Tibial nerve (tissue), 4 donors: ENCODE results near the gene CST4. TPM values are rescaled to one million over a fixed set of nuclear protein-coding genes. Genes with fewer than 3 reads are reported as not detected.
"Not testable (repeated sequence)": the region's sequence is repeated elsewhere in the genome, so short reads cannot be mapped to it uniquely, and the experiment has no call there.

Experiments used
- DNase-seq, 2 donors: peaks; one replicate each; pipeline ENCODE4 v3.0.0-alpha.2; 2019; ENCODE audit warnings: low spot score in 2 of 2
- H3K27ac ChIP-seq, 4 donors: fragments of 200-600 bp; sonication (generic) in 3 of 4; one replicate each; pipeline ENCODE4 v1.5.1; 2017 to 2019; ENCODE audit warnings: mild to moderate bottlenecking in 1 of 4
- H3K27me3 ChIP-seq, 2 donors: fragments of 200-600 bp; sonication (generic) in 1 of 2; one replicate each; pipeline versions ENCODE4 v1.5.1 to v1.6.0; 2017 to 2019
- H3K36me3 ChIP-seq, 3 donors: fragments of 200-600 bp; sonication (generic); one replicate each; pipeline ENCODE4 v1.5.1; 2018 to 2019
- H3K4me1 ChIP-seq, 4 donors: fragments of 200-600 bp; sonication (generic) in 3 of 4; one replicate each; pipeline ENCODE4 v1.5.1; 2017 to 2019
- H3K4me3 ChIP-seq, 4 donors: fragments of 200-600 bp; sonication (generic) in 3 of 4; one replicate each; pipeline ENCODE4 v1.5.1; 2017 to 2019; ENCODE audit warnings: mild to moderate bottlenecking in 1 of 4, moderate library complexity in 1 of 4
- H3K9me3 ChIP-seq, 4 donors: fragments of 200-600 bp; sonication (generic) in 3 of 4; one replicate each; pipeline ENCODE4 v1.5.1; 2017 to 2019
- CTCF ChIP-seq, 5 experiments: fragments of 200-600 bp in 3 of 5; fragments of 450-650 bp in 2 of 5; sonication (generic) in 3 of 5; IDR thresholded peaks; one replicate each; pipeline ENCODE4 v1.5.1; 2016 to 2019; ENCODE audit warnings: antibody characterized with exemption in 5 of 5, mild to moderate bottlenecking in 3 of 5, moderate library complexity in 2 of 5
- EP300 ChIP-seq, 2 donors: sonication (generic); formaldehyde crosslinking; IDR thresholded peaks; one replicate each; pipeline ENCODE4 v1.6.1; 2017; ENCODE audit warnings: antibody characterized with exemption in 2 of 2, mild to moderate bottlenecking in 1 of 2
- POLR2A ChIP-seq, 2 donors: fragments of 450-650 bp; IDR thresholded peaks; one replicate each; pipeline ENCODE4 v1.6.1; 2017; ENCODE audit warnings: antibody characterized with exemption in 2 of 2, mild to moderate bottlenecking in 2 of 2, moderate library complexity in 2 of 2
- WGBS, 2 donors: methylation state at CpG; one replicate each; pipeline ENCODE4 v1.1.5; 2018; 5-methylcytosine and 5-hydroxymethylcytosine counted together
- total RNA-seq, 4 donors: library from RNA; depleted of rRNA; stranded (reverse); fragments of >200 nt; gene quantifications; one replicate each; pipeline ENCODE4 v1.1.0, GENCODE V29; 2016

The CST4 gene
- total RNA-seq, 4 donors from 2014 or later: not detected

GRCh38 chr20:23662276-23662870, 26.5 kb downstream of the CST4 start:
- no peak for TF ChIP-seq POLR2A (IDR thresholded peaks at IDR 0.05)
- TF ChIP-seq EP300 (IDR thresholded peaks at IDR 0.05): no peak
- no peak for TF ChIP-seq CTCF (IDR thresholded peaks at IDR 0.05)
- Histone ChIP-seq H3K36me3 (no peaks in the 10 kb centered on the region), H3K9me3 (no peaks in the 10 kb centered on the region), H3K4me1 (peaks cover 0 to 21% (median 0%) of the 10 kb centered on the region in 4 donors), H3K4me3 (no peak overlapping the region), H3K27me3 (no peaks in the 10 kb centered on the region), H3K27ac (no peak overlapping the region)
- 94 to 97% methylated on average over 9 of the region's 9 CpGs for WGBS, 2 donors
- no peak for DNase-seq

- Histone ChIP-seq H3K9me3 (no peaks in the 10 kb centered on the region), H3K4me1 (peaks cover 0 to 23% (median 6%) of the 10 kb centered on the region in 4 donors), H3K36me3 (no peaks in the 10 kb centered on the region), H3K27ac (no peak overlapping the region), H3K4me3 (no peak overlapping the region), H3K27me3 (no peaks in the 10 kb centered on the region)
- WGBS, 2 donors: 89 to 94% methylated on average over 6 of the region's 6 CpGs
- DNase-seq: no peak
- TF ChIP-seq POLR2A (IDR thresholded peaks at IDR 0.05) (no peak), CTCF (IDR thresholded peaks at IDR 0.05) (no peak), EP300 (IDR thresholded peaks at IDR 0.05) (no peak)
Observed at GRCh38 chr20:23661002-23661429, 27.8 kb downstream of the CST4 start.

GRCh38 chr20:23659989-23660837, 28.6 kb downstream of the CST4 start:
- TF ChIP-seq CTCF (IDR thresholded peaks at IDR 0.05) (no peak), EP300 (IDR thresholded peaks at IDR 0.05) (peak in 1 of 2 donors; percentile 21), POLR2A (IDR thresholded peaks at IDR 0.05) (no peak)
- H3K9me3 ChIP-seq: no peaks in the 10 kb centered on the region
- peak overlapping the region in 1 of 4 donors; percentile 38 for H3K27ac ChIP-seq
- no peaks in the 10 kb centered on the region for H3K27me3 ChIP-seq
- WGBS, 2 donors: 54 to 55% methylated on average over 8 of the region's 8 CpGs
- H3K4me3 ChIP-seq: no peak overlapping the region
- H3K36me3 ChIP-seq: no peaks in the 10 kb centered on the region
- DNase-seq: peak in 1 of 2 donors; percentile 54
- peaks cover 0 to 31% (median 14%) of the 10 kb centered on the region in 4 donors for H3K4me1 ChIP-seq

GRCh38 chr20:23659610-23659988, 29.2 kb downstream of the CST4 start:
- not testable (repeated sequence) for H3K27ac ChIP-seq, H3K36me3 ChIP-seq, DNase-seq, H3K9me3 ChIP-seq, H3K27me3 ChIP-seq, H3K4me3 ChIP-seq
- WGBS, 2 donors: 90 to 93% methylated on average over 2 of the region's 2 CpGs
- H3K4me1 ChIP-seq: peaks cover 0 to 37% (median 20%) of the 10 kb centered on the region in 4 donors

GRCh38 chr20:23658989-23659609, 29.7 kb downstream of the CST4 start:
- no peak overlapping the region for H3K4me3 ChIP-seq
- H3K27me3 ChIP-seq: no peaks in the 10 kb centered on the region
- no peaks in the 10 kb centered on the region for H3K9me3 ChIP-seq
- WGBS, 2 donors: 86 to 92% methylated on average over 8 of the region's 8 CpGs
- no peaks in the 10 kb centered on the region for H3K36me3 ChIP-seq
- H3K27ac ChIP-seq: no peak overlapping the region
- H3K4me1 ChIP-seq: peaks cover 3 to 42% (median 25%) of the 10 kb centered on the region in 4 donors
- DNase-seq: no peak
- TF ChIP-seq CTCF (IDR thresholded peaks at IDR 0.05) (no peak), EP300 (IDR thresholded peaks at IDR 0.05) (no peak), POLR2A (IDR thresholded peaks at IDR 0.05) (no peak)
